ENCODE results near the gene CACNB4. TPM values are rescaled to one million over a fixed set of nuclear protein-coding genes. Genes with fewer than 3 reads are reported as not detected.

Gene CACNB4
- polyA plus RNA-seq, 1 of the 3 experiments (the other 2 are of a cell fraction), result 0.18 TPM

DNA sequence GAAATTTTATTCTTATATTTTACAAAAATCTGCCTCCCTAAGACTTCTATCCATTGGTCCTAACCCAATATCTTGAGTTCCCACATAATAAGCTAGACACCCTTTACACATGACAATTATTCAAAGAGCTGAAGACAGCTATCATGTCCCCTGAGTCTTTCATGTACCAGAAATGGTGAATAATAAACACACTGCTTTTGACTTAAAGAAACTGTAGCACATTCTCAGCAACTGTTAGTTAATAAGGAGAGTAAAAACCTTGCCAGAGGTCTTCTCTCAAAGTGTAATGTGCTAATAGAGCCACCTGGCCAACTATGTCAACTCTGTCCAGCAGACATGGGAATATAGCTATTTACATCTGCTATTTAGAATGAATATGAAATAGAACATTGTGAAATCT lies 160.9 kb downstream of the CACNB4 start (continued):
- TF ChIP-seq SMC3 (IDR thresholded peaks at IDR 0.05; ENCODE audit: low read depth, low read length) (no peak), FOSL2 (IDR thresholded peaks at IDR 0.05; ENCODE audit: borderline replicate concordance, low read depth) (no peak), MXI1 (IDR thresholded peaks at IDR 0.05; ENCODE audit: low read depth, low read length) (no peak), FOXJ3 (CRISPR knock-in tag; IDR thresholded peaks at IDR 0.05) (no peak)

DNA sequence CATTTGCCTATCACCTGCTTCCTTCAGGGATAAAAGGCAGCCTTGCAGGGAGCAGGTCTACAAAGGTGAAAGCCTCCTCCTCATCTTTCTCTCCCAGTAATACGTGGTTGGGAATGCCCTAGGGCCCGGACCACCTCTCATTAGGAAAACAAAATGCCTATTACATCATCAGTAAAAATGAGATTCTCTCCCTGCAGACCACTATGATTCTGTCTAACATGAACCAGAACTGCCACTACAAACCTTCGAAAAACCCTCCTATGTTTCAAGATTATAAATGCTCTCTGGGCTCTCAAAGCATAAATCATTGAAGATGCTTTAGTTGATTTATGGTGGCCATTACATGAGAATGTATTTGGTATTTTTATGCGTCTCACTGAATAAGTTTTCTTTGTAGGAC lies 162.2 kb downstream of the CACNB4 start:
- no peak overlapping the region for H2AFZ ChIP-seq (ENCODE audit: low read depth)
- no peaks in the 10 kb centered on the region for H4K20me1 ChIP-seq (ENCODE audit: insufficient read depth)
- no peaks in the 10 kb centered on the region for H3K27me3 ChIP-seq (ENCODE audit: insufficient read depth)
- H3F3A ChIP-seq (replicated peaks; ENCODE audit: insufficient read depth), result no peaks in the 10 kb centered on the region
- no peaks in the 10 kb centered on the region for H3K9me3 ChIP-seq
- WGBS (ENCODE audit: low lambda C conversion rate), result 34% methylated on average over 4 of the region's 4 CpGs
- H3K27ac ChIP-seq (ENCODE audit: low read depth in 2 of 2, low read length in 1 of 2), result no peak overlapping the region
- POLR2A ChIA-PET, result no interaction called here
- no peak overlapping the region for H3K4me2 ChIP-seq
- no peaks in the 10 kb centered on the region for H3K9me2 ChIP-seq
- H3K36me3 ChIP-seq (replicated peaks in 1 of 2; ENCODE audit: control insufficient read depth in 1 of 2, insufficient read depth in 2 of 2, low read length in 1 of 2), result no peaks in the 10 kb centered on the region
- no peaks in the 10 kb centered on the region for H3K79me2 ChIP-seq (ENCODE audit: insufficient read depth)
- TF ChIP-seq TCF12 (IDR thresholded peaks at IDR 0.05), result no peak
- TF ChIP-seq, protein P1, sequence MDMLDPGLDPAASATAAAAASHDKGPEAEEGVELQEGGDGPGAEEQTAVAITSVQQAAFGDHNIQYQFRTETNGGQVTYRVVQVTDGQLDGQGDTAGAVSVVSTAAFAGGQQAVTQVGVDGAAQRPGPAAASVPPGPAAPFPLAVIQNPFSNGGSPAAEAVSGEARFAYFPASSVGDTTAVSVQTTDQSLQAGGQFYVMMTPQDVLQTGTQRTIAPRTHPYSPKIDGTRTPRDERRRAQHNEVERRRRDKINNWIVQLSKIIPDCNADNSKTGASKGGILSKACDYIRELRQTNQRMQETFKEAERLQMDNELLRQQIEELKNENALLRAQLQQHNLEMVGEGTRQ (IDR thresholded peaks at IDR 0.05; ENCODE audit: borderline replicate concordance, low read depth, low read length), result no peak
- TF ChIP-seq, protein P2, sequence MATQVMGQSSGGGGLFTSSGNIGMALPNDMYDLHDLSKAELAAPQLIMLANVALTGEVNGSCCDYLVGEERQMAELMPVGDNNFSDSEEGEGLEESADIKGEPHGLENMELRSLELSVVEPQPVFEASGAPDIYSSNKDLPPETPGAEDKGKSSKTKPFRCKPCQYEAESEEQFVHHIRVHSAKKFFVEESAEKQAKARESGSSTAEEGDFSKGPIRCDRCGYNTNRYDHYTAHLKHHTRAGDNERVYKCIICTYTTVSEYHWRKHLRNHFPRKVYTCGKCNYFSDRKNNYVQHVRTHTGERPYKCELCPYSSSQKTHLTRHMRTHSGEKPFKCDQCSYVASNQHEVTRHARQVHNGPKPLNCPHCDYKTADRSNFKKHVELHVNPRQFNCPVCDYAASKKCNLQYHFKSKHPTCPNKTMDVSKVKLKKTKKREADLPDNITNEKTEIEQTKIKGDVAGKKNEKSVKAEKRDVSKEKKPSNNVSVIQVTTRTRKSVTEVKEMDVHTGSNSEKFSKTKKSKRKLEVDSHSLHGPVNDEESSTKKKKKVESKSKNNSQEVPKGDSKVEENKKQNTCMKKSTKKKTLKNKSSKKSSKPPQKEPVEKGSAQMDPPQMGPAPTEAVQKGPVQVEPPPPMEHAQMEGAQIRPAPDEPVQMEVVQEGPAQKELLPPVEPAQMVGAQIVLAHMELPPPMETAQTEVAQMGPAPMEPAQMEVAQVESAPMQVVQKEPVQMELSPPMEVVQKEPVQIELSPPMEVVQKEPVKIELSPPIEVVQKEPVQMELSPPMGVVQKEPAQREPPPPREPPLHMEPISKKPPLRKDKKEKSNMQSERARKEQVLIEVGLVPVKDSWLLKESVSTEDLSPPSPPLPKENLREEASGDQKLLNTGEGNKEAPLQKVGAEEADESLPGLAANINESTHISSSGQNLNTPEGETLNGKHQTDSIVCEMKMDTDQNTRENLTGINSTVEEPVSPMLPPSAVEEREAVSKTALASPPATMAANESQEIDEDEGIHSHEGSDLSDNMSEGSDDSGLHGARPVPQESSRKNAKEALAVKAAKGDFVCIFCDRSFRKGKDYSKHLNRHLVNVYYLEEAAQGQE (IDR thresholded peaks at IDR 0.05; ENCODE audit: low read depth, low read length), result no peak
- TF ChIP-seq, protein P3, sequence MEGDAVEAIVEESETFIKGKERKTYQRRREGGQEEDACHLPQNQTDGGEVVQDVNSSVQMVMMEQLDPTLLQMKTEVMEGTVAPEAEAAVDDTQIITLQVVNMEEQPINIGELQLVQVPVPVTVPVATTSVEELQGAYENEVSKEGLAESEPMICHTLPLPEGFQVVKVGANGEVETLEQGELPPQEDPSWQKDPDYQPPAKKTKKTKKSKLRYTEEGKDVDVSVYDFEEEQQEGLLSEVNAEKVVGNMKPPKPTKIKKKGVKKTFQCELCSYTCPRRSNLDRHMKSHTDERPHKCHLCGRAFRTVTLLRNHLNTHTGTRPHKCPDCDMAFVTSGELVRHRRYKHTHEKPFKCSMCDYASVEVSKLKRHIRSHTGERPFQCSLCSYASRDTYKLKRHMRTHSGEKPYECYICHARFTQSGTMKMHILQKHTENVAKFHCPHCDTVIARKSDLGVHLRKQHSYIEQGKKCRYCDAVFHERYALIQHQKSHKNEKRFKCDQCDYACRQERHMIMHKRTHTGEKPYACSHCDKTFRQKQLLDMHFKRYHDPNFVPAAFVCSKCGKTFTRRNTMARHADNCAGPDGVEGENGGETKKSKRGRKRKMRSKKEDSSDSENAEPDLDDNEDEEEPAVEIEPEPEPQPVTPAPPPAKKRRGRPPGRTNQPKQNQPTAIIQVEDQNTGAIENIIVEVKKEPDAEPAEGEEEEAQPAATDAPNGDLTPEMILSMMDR (IDR thresholded peaks at IDR 0.05), result no peak
- no peak for TF ChIP-seq YY1 (IDR thresholded peaks at IDR 0.05; ENCODE audit: low read depth)
- no peak for TF ChIP-seq FOXM1 (IDR thresholded peaks at IDR 0.05; ENCODE audit: low read depth)
- no peak for TF ChIP-seq GATA2 (CRISPR knock-in tag; IDR thresholded peaks at IDR 0.05)
- TF ChIP-seq, protein P4, sequence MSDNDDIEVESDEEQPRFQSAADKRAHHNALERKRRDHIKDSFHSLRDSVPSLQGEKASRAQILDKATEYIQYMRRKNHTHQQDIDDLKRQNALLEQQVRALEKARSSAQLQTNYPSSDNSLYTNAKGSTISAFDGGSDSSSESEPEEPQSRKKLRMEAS (IDR thresholded peaks at IDR 0.05; ENCODE audit: low read depth), result no peak
- no peak for TF ChIP-seq TAF1 (IDR thresholded peaks at IDR 0.05; ENCODE audit: borderline replicate concordance, low read depth, low read length)
- TF ChIP-seq CHD2 (IDR thresholded peaks at IDR 0.05; ENCODE audit: low read length, partially characterized antibody), result no peak
- TF ChIP-seq, protein P5, sequence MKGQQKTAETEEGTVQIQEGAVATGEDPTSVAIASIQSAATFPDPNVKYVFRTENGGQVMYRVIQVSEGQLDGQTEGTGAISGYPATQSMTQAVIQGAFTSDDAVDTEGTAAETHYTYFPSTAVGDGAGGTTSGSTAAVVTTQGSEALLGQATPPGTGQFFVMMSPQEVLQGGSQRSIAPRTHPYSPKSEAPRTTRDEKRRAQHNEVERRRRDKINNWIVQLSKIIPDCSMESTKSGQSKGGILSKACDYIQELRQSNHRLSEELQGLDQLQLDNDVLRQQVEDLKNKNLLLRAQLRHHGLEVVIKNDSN (IDR thresholded peaks at IDR 0.05; ENCODE audit: borderline replicate concordance, low read depth), result no peak
- no peak for TF ChIP-seq NRF1 (IDR thresholded peaks at IDR 0.05; ENCODE audit: low read depth, low read length)
- TF ChIP-seq NFIC (IDR thresholded peaks at IDR 0.05; ENCODE audit: borderline replicate concordance), result no peak
- TF ChIP-seq, protein P6, sequence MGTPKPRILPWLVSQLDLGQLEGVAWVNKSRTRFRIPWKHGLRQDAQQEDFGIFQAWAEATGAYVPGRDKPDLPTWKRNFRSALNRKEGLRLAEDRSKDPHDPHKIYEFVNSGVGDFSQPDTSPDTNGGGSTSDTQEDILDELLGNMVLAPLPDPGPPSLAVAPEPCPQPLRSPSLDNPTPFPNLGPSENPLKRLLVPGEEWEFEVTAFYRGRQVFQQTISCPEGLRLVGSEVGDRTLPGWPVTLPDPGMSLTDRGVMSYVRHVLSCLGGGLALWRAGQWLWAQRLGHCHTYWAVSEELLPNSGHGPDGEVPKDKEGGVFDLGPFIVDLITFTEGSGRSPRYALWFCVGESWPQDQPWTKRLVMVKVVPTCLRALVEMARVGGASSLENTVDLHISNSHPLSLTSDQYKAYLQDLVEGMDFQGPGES (IDR thresholded peaks at IDR 0.05; ENCODE audit: low read depth, low read length), result no peak
- no peak for TF ChIP-seq JUND (IDR thresholded peaks at IDR 0.05)
- TF ChIP-seq MEF2A (IDR thresholded peaks at IDR 0.05; ENCODE audit: borderline replicate concordance, low read depth), result no peak
- no peak for TF ChIP-seq EP300 (IDR thresholded peaks at IDR 0.05; ENCODE audit: borderline replicate concordance in 1 of 2, low read depth in 1 of 2, low read length in 1 of 2)
- TF ChIP-seq RFX5 (IDR thresholded peaks at IDR 0.05; ENCODE audit: low read length), result no peak
- no peak for TF ChIP-seq FOXJ3 (CRISPR knock-in tag; IDR thresholded peaks at IDR 0.05)
- H3K4me3 ChIP-seq (ENCODE audit: low read depth in 2 of 2, low read length in 1 of 2), result no peak overlapping the region
- no peaks in the 10 kb centered on the region for H3K4me1 ChIP-seq (ENCODE audit: control insufficient read depth in 1 of 2, insufficient read depth in 2 of 2, low read depth in 1 of 2, low read length in 1 of 2)
- CTCF ChIA-PET, result no interaction called here
- no peak for DNase-seq
- no peak overlapping the region for H3K9ac ChIP-seq

All from SK-N-SH (cell line).